M059J (cell line): Measurements from ENCODE around the gene UBL7. TPM values are rescaled to one million over a fixed set of nuclear protein-coding genes. Genes with fewer than 3 reads are reported as not detected.

Experiments
- DNase-seq: peaks from one replicate; pipeline ENCODE4 v3.0.0-alpha.2; 2012; ENCODE audit warnings: low read depth
- total RNA-seq: library from RNA; depleted of rRNA; stranded (reverse); fragments of >200 nt; shearing (Covaris generic); gene quantifications from 2 replicates; pipeline ENCODE4 v1.2.3, GENCODE V29; 2014

Gene UBL7
- total RNA-seq, 1 experiment from 2014 or later, result 80.9 TPM

GRCh38 chr15:74408385-74408784, 52.6 kb downstream of the UBL7 start:
- DNase-seq, result no peak

DNA sequence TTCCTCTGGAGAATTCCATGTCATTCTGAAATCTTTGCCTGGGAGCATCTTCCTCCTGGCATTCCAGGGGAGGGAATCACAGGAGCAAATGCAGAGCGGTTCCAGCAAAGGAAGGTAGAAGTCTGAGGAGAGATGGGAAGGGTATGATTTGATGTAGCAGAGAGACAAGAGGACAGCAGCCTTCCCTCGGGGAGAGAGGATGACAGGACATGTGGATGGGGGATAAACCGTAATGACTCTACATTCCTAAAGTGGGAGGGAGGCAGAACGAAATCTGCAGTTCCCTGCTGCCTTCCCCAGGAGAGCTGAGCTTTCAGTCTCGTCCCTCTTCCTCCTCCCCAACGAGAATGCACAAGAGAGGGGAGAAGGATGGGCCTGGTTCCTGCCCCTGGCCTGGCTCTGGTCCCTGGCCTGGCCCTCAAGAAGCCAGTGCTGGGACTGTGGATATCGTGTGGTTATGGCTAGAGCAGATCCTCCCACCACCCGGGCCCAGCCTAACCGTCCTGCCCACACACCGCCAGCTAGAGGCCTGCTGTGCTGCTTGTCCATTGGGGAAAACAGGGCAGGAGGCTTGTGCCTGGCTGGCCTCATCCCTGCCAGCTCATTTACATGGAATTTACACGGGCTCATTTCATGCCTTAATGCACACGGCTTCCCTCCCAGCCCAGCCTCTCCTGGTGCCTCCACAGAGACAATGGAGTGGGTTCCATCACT, 53.8 kb downstream of the UBL7 start:
- DNase-seq, result peak; percentile 96

- DNase-seq, result no peak
Measured at GRCh38 chr15:74406517-74406916, 54.4 kb downstream of the UBL7 start.

- DNase-seq, result peak; percentile 54
Measured at GRCh38 chr15:74405823-74406222, 55.1 kb downstream of the UBL7 start.

DNA sequence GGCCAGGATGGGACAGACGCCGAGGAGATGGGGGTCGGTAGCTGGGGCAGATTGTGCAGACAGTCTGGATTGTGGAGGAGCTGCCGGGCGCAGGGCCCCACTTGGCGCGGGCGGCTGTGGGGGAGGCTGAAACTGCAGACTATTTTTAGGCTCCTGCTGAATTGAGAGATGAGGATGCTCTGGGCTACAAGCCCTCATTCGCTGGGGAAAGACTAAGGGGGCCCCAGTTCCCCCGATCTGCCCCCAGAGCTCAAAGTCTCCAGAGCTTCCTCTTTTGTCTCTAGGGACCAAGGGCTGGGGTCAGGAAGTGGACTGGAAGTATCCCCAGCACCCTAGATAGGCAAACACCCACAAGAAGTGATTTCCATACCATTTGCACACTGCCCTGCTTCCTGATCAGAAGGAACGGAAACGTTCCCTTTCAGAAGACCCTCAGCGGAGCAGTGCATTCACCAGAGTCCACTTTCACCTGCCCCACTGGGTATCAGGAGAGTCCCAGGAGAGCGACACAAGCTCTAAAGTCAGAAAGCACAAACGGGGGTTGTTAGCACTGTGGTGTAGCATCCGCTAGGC, 56.9 kb downstream of the UBL7 start:
- no peak for DNase-seq

GRCh38 chr15:74403588-74403919, 57.4 kb downstream of the UBL7 start:
- DNase-seq, result no peak

GRCh38 chr15:74402873-74403587, 57.9 kb downstream of the UBL7 start:
- DNase-seq, result no peak

- DNase-seq, result no peak
Measured at GRCh38 chr15:74402337-74402841, 58.6 kb downstream of the UBL7 start.

DNA sequence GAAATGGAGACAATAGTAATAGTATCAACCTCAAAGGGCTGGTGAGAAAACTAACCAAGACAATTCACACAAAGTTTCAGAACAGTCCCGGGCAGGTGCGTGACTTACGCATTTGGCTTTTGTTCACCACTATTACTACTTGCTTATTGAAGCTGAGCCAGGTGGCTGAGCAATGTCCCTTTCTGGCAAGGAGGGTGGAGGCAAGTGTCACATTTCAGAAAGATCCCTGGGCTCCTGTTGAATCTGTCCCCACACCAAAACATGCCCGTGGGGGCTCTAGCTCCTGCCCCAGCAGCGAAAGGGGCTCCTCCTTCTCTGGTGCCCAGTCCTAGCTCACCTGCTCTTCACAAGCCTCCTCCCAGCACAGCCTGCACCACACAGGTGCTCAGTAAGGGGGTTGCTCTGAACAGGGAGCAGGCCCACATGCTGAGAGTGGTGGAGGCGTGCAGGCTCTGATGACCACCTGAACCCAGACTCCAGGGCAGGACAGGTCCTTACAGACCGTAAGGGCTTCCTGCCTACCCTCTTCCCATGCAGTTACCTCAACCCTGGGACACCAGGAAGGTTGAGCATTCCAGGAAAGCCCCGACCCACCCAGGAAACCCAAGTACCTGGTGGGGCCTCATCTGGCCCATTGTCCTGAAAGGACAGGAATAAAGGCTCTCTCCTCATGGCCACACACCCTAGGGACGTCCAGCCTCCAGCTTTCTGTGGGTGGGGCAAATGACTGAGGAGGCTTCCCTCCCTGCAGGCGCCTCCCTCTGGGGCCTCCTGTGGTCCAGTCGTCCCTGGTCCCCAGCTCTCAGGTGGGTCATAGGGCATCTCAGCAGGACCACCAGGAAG, 59.8 kb downstream of the UBL7 start:
- DNase-seq, result peak; percentile 79

GRCh38 chr15:74400313-74400860, 60.6 kb downstream of the UBL7 start:
- peak; percentile 71 for DNase-seq

- peak; percentile 74 for DNase-seq
Measured at GRCh38 chr15:74399511-74400312, 61.2 kb downstream of the UBL7 start.

- no peak for DNase-seq
Measured at GRCh38 chr15:74399100-74399499, 61.9 kb downstream of the UBL7 start.

- peak; percentile 31 for DNase-seq
Measured at GRCh38 chr15:74398183-74398582, 62.8 kb downstream of the UBL7 start.

DNA sequence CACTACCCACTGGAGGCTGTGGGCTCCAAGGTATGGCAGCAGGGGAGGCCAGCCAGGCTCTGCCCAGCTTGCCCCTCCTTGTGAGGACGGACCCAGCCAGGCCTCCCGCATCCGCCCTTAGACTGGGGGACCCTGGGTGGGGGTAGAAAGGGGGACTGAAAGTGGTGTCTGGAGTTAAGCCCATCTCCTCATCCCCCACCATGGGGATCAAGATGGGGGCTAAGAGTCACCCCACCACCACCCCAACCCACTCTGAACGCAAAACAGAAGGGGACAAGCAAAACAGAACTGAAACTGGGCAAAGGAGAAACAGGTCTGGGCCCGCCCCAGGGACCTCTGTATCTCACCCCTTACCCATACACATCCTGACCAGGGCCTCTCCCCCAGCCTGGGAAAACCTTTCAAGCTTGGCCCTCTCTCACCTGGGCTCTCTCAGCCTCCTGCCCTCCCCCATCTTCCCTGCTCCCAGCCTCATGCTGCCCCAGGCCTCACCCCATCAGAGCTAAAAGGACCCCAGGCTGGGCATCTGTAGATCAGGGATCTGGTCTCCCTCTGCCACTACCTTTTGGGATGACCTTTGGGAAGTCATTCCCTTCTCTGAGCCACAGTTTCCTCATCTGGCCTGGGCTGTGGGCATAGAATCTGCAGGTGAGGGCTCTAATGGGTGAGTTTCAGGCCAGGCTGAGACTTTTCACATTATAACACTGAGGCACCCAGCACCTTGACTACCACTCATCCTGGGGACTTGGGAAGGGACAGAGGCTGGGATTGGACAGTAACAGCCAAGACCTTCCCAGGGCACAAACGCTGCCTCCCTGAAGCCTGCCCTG, 63.5 kb downstream of the UBL7 start:
- DNase-seq, result peak; percentile 31

GRCh38 chr15:74396445-74397238, 64.3 kb downstream of the UBL7 start:
- DNase-seq, result peak; percentile 94

DNA sequence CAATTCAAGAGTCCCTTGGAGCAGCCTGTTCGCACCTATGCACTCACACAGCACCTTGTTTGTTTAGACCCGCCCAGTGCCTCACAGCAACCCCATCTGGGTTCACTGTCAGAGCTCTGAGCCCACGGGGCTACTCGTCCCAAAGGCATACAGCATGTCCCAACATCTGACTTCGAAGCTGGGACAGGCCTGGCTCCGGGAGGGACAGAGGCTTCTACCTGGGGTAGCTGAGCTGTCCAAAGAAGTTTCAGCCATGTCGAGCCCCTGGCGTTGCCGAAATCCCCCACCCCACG, 64.9 kb downstream of the UBL7 start:
- no peak for DNase-seq
